Measurements from ENCODE around the gene RGS13. TPM values are rescaled to one million over a fixed set of nuclear protein-coding genes. Genes with fewer than 3 reads are reported as not detected.
A peak's percentile ranks its signal among the peaks of the same experiment; 100 is the strongest.

RGS13 gene
- total RNA-seq, 1 donor = not detected

DNA sequence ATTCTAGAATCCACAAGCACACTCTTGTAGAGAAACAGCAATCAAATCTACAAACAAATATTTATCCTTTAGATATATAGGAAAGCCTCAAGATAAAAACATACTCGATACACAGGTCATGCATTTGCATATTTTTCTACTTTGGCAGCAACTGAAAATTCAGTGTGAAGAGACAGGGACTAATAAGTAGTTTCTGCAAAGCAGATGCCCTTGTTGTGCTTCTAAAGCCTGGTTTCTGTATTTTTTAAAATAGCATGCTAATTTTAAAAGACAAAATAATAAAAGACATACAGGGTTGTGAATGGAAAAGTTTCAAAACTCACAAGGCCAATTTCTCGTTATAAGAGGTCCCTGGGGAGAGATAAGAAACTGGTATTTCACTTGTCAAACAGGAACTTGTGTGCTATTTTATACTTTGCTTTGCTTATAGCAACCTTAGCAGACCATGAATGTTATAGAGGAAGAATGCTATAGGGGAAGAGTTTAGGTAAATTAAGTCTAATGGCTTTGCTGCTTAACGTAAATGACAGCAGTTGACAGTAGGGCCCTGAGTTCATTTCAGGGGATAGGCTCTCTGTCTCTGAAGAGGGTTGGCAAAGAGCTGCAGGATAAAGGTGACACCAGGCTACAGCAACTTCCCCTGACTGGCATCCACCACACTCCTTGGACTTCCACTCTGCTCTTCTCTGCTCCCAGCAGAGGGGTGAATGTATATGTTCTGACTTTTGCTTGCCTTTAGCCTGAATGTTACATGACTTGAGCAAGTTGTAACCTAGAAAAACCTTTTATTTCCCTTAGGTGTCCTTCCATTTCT, 9.4 kb upstream of the RGS13 start:
- DNase-seq (ENCODE audit: low read depth) = peak; percentile 52
- TF ChIP-seq, protein P1, sequence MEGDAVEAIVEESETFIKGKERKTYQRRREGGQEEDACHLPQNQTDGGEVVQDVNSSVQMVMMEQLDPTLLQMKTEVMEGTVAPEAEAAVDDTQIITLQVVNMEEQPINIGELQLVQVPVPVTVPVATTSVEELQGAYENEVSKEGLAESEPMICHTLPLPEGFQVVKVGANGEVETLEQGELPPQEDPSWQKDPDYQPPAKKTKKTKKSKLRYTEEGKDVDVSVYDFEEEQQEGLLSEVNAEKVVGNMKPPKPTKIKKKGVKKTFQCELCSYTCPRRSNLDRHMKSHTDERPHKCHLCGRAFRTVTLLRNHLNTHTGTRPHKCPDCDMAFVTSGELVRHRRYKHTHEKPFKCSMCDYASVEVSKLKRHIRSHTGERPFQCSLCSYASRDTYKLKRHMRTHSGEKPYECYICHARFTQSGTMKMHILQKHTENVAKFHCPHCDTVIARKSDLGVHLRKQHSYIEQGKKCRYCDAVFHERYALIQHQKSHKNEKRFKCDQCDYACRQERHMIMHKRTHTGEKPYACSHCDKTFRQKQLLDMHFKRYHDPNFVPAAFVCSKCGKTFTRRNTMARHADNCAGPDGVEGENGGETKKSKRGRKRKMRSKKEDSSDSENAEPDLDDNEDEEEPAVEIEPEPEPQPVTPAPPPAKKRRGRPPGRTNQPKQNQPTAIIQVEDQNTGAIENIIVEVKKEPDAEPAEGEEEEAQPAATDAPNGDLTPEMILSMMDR (IDR thresholded peaks at IDR 0.05; ENCODE audit: insufficient read depth, low read length) = no peak
- H3K4me3 ChIP-seq (ENCODE audit: low read depth, low read length) = no peak overlapping the region

DNA sequence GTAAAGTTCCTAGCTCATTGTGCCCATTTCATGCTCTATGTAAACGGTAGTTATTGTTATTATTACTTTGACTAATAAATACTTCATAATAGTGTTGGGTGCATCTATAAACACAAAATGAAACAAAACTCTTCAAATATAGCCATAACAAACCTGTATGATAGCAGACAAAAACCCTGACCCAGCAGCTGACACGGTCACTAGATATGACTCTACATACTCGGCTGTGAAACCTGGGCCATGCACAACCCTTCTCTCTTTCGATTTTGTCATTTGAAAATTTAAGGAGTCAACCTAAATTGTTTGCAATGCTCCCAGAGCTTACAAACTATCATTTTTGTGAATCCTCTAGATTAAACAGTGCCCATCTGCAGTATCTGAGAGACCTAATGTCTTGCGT, 8.0 kb upstream of the RGS13 start:
- H3K4me3 ChIP-seq (ENCODE audit: low read depth, low read length) = no peak overlapping the region
- TF ChIP-seq, protein P1 (IDR thresholded peaks at IDR 0.05; ENCODE audit: insufficient read depth, low read length) = no peak
- no peak for DNase-seq (ENCODE audit: low read depth)

- no peak overlapping the region for H3K4me3 ChIP-seq (ENCODE audit: low read depth, low read length)
- DNase-seq (ENCODE audit: low read depth) = no peak
- TF ChIP-seq, protein P1 (IDR thresholded peaks at IDR 0.05; ENCODE audit: insufficient read depth, low read length) = no peak
Measured at GRCh38 chr1:192628396-192629057, 7.4 kb upstream of the RGS13 start.

DNA sequence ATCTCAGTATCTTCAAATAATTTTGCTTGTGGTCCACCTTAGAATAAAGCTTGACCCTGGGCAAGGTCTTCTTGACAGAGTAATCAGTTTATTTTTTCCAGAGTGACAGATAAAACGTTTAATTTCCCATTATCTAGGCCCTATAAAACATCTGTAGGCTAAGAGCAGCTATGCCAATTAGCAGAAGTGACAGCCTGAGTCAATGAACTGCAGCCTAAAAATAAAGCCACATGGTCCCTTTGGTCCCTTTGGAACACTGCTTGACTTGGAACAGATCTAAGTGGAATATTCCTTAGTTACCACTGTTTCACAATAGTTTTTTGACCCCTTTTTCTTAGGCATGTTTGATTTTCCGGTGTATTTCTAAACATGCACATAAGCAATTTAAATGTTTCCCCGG, 6.3 kb upstream of the RGS13 start:
- no peak overlapping the region for H3K4me3 ChIP-seq (ENCODE audit: low read depth, low read length)
- no peak for DNase-seq (ENCODE audit: low read depth)
- TF ChIP-seq, protein P1 (IDR thresholded peaks at IDR 0.05; ENCODE audit: insufficient read depth, low read length) = no peak

DNA sequence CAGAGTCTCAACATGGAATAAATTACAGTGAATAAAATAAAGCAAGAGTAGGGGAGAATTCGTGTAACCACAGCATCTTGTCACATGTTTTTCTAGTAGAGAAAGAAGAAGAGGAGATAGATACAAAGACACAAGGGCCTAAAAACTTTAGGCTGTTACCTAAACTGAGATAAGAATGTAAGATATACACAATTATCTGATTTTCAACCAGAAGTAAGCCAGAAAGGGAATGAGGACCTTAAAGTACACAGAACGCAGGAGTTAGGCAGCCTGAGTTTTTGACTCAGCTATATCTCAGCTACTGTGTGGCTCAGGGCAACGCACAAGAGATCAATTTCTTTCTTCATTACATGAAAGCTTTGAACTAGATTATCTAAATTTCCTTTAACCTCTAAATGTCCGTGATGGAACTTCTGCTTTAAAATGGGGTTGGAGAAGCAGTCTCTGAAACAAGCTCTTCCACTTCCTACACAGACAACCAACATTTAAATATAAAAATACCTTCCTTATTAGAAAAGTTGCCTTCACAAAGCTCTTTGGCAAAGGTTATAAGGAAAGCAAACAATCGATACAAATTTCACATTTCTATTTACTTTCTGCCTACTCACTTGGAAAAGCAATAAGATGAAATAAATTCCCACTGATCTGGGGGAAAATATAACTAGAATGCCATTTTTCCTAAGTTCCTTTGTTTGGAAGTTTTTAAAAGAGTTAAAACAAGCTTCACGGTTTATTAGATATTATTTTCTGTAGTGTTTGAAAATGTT, 5.2 kb upstream of the RGS13 start:
- no peak for DNase-seq (ENCODE audit: low read depth)
- TF ChIP-seq, protein P1 (IDR thresholded peaks at IDR 0.05; ENCODE audit: insufficient read depth, low read length) = no peak
- no peak overlapping the region for H3K4me3 ChIP-seq (ENCODE audit: low read depth, low read length)

DNA sequence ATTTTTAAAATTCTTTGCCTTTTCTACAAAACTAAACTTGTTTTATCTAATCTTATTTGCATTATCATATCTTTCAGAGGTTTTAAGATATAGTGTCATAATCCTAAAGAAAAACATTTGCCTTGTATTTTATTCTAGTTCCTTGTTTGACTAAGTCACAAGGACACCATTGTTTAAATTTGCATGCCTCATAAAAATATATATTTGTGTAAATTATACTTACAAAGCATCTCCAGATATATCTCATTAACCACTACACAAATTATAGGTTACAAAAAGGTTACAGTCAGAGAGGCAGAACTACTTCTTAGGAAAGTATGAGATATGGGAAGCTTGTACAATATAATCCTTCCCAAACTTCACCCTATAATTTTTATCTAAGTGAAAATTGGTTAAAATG, 4.2 kb upstream of the RGS13 start:
- no peak overlapping the region for H3K4me3 ChIP-seq (ENCODE audit: low read depth, low read length)
- TF ChIP-seq, protein P1 (IDR thresholded peaks at IDR 0.05; ENCODE audit: insufficient read depth, low read length) = no peak
- DNase-seq (ENCODE audit: low read depth) = no peak

Measured in fibroblast of the aortic adventitia (primary cell).